Epidermal melanocyte (primary cell): ENCODE data around the gene AOC3.
"Not testable (repeated sequence)": the region's sequence is repeated elsewhere in the genome, so short reads cannot be mapped to it uniquely, and the experiment has no call there.

Source experiments
- DNase-seq: peaks from one replicate; pipeline ENCODE4 v3.0.0; 2011; ENCODE audit warnings: low spot score; ENCODE audit not compliant: insufficient read length

The AOC3 gene

DNA sequence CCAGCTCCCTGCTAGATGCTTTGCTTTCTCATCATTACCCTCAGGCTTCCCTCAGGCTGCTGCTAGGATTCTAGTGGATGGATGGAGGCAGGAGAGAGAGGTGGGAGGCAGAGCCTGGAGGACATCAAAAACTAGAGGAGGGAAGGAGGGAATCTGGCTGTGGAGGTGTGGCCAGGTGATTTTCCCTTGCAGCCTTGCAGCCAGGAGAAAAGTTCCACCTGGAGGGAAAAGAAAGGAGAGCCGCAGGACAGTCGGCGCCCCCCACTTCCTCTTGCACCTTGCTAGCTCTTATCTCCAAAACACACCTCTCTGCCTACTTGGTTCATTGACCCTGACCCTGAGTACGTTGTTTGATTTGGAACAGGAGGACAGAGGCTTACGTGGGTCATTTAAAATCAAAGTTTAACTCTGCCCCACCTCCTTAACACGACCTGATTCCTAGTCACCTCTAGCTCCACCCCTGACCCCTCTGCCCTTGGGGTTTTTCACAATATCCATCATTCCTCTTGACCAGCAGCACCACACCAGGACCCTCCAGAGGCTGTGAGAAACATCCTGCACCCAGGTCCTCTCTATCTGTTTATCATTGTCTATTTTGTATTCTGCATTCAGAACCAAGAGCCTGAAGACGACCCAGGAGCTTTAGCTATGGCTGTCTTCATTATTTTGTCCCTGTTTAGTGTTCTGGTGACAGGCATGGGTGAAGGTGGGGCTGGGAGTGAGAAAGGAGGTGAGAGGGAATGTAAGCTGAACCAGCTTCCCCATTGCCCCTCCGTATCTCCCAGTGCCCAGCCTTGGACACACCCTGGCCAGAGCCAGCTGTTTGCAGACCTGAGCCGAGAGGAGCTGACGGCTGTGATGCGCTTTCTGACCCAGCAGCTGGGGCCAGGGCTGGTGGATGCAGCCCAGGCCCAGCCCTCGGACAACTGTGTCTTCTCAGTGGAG, 15.9 kb downstream of the AOC3 start:
- no peak for DNase-seq

DNA sequence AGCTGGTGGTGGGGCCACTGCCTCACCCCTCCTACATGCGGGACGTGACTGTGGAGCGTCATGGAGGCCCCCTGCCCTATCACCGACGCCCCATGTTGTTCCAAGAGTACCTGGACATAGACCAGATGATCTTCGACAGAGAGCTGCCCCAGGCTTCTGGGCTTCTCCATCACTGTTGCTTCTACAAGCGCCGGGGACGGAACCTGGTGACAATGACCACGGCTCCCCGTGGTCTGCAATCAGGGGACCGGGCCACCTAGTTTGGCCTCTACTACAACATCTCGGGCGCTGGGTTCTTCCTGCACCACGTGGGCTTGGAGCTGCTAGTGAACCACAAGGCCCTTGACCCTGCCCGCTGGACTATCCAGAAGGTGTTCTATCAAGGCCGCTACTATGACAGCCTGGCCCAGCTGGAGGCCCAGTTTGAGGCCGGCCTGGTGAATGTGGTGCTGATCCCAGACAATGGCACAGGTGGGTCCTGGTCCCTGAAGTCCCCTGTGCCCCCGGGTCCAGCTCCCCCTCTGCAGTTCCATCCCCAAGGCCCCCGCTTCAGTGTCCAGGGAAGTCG, 16.8 kb downstream of the AOC3 start:
- DNase-seq = not testable (repeated sequence)

DNA sequence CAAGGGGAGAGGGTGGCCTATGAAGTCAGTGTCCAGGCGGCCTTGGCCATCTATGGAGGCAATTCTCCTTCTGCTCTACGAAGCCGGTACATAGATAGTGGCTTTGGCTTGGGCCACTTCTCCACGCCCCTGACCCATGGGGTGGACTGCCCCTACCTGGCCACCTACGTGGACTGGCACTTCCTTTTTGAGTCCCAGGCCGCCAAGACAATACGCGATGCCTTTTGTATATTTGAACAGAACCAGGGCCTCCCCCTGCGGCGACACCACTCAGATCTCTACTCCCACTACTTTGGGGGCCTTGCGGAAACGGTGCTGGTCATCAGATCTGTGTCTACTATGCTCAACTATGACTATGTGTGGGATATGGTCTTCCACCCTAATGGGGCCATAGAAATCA, 17.3 kb downstream of the AOC3 start:
- DNase-seq = no peak

DNA sequence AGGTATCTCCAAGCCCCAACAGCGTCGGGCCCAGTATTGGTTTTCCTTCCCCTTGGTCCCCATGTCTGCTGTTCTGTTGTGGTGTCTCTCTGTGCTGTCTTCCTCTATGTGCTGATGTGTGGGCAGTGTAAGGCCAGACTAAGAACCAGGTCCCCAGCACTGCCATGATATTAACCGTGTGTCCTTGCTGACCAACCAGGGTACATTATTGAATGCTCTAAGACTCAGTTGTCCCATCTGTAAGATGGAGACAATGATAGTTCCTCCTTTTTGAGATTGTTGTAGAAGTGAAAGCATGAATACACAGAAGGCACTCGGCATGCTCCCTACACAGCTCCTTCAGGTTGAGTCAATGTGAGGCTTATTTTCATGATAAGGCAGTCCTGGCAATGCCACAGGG, 20.6 kb downstream of the AOC3 start:
- DNase-seq = no peak

DNA sequence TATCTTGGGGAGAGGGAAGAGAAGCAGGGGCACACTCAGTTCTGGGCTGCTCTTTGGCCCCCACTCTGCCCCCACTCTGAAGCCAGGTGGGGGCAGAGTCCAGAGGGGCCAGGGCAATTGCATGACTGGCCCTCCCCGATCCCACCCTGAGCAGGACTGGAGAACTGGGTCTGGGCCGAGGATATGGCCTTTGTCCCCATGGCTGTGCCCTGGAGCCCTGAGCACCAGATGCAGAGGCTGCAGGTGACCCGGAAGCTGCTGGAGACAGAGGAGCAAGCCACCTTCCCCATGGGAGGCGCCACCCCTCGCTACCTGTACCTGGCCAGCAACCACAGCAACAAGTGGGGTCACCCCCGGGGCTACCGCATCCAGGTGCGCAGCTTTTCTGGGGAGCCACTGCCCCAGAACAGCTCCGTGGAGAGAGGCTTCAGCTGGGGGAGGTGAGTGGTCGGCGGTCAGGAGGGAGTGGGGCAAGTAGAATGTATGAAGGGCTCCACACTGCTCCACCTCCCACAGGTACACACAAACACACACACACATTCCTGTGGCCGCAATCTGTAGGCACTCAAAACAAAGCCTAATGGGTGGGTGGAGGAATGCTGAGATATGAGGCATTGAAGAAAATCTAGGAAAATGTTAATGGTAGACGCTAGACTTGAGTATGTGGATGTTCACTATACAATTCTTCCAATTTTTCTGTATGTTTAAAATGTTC, 21.4 kb downstream of the AOC3 start:
- no peak for DNase-seq

DNA sequence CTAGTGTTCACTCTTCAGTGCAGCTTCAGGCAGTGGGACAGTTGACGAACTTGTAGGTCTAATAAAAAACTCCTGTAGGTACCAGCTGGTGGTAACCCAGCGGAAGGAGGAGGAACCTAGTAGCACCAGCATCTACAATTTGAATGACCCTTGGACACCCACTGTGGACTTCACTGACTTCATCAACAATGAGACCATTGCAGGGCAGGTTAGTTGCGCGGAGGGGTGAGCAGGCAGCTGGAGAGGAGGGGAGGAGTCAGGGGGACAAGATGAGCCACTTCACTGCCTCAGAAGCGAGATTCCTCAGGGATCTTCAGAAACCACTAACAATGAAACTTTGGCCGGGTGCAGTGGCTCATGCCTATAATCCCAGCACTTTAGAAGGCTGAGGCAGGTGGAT, 22.3 kb downstream of the AOC3 start:
- no peak for DNase-seq

DNA sequence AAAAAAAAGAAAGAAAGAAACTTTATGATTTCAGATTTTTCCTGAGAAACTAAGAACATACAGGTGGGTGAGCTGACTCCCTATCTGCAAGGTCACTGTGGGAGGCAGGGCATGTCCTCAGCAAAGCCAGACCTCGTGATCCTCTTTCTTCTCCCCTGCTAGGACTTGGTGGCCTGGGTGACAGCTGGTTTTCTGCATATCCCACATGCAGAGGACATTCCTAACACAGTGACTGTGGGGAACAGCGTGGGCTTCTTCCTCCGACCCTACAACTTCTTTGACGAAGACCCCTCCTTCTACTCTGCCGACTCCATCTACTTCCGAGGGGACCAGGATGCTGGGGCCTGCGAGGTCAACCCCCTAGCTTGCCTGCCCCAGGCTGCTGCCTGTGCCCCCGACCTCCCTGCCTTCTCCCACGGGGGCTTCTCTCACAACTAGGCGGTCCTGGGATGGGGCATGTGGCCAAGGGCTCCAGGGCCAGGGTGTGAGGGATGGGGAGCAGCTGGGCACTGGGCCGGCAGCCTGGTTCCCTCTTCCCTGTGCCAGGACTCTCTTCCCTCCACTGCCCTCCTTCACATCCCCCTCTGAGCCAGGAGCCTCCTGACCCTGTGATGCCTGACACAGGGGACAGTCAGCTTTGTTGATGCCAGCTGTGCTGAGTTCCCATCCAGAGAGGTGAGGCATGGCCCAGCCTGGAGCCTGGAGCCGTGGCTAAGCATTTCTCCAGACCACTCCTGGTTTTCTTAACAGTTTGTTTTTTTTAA, 23.1 kb downstream of the AOC3 start:
- DNase-seq = not testable (repeated sequence)

GRCh38 chr17:42877037-42877436, 26.0 kb downstream of the AOC3 start:
- no peak for DNase-seq

DNA sequence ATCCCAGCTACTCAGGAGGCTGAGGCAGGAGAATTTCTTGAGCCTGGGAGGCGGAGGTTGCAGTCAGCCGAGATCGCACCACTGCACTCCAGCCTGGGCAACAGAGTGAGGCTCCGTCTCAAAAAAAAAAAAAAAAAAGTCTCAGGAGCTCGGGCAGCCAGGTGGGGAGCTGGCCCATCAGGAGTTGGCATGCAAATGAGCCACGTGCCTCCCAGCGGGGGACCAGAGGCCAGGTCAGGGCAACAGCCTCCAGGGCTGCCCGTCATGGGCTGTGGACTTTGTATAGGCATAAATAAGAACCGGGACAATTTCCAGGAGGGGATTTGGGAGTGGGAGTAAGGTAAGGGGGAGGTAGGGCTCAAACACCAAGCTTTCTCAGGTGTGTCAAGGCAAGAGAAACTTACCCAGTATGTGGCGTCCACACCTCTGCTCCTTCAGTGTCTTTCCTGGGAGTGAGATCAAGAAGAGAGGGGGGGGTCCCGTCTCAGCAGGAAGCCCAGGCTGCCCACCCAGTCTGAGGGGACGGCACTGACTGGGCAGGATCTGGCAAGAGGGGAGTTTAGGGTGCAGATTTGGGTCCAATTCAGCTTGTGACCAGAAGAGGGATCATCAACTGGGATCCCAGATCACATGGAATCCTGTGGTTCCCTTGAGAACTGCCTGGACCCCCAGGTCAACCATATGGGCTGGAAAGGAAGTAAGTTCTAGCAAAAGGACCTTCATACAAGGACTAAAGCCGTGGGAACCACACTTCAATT, 27.3 kb downstream of the AOC3 start:
- no peak for DNase-seq

DNA sequence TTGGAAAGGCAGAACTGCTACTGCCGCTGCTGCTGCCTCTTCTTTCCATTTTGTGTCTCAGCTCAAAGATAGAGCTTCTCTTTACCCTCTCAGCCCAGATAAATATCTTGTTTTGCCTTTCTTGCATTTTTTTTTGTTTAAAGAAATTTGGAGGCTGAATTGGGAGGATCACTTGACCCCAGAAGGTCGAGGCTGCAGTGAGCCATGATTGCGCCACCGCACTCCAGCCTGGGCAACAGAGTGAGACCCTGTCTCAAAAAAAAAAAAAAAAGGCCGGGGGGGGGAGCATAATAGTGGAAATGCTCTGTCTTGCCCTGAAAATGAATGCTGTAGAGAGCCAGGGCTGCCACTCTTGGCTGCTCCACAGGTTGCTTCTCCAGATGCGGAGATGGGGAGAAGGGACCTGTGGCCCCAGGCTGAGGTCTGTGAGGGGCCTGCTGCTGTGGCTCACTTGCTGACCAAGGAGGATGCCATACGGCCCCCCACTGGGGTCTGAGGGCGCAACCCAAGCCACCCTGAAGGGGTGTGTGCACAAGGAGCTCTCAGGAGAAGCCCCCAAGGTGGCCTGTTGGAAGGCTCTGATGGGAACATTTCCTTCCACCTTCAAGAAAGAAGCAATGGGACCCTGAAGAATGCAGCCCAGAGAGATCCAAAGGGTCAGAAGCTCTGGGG, 28.1 kb downstream of the AOC3 start:
- no peak for DNase-seq

DNA sequence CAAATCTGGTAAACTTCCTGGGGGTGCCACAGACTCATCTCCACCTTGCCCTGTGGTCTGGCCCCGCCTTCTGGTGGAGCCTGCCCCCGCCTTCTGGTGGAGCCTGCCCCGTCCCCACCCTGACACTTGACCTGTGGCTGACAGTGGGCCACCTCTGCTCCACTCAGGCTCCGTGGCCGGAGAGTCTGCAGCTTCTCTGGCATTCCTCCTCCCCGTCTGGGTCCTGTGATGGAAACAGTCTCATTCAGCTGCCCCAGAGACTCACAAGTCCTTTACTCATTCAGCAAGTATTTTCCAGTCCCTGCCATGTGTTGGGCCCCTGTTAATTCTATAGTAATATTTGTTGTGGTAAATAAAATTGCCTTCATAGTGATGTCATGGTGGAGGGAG, 28.6 kb downstream of the AOC3 start:
- no peak for DNase-seq

DNA sequence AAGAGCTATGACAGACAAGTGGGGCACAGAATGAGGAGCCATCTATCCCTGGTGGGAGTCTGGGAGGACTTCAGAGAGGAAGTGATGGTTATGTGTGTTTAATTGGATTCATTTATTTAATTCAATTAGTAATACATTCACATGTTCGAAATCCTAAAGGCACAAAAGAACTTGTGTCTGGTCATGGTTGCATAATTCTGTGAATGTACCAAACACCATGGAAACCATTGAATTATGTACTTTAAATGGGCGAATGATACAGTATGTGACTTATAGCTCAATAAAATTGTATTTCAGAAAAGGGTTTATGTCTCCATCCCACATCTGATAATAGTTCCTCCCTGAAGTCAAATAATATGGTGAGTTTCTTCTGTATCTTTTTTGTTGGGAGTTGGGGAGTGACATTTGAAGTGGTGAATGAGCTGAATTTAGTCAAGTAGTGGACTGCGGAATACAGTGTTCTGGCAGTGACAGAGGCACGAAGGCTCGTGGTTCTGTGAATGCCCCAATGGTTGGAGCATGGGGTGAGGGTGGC, 29.8 kb downstream of the AOC3 start:
- DNase-seq = no peak

- DNase-seq = not testable (repeated sequence)
These were observed 30.7 kb downstream of the AOC3 start for GRCh38 chr17:42881706-42882105.

DNA sequence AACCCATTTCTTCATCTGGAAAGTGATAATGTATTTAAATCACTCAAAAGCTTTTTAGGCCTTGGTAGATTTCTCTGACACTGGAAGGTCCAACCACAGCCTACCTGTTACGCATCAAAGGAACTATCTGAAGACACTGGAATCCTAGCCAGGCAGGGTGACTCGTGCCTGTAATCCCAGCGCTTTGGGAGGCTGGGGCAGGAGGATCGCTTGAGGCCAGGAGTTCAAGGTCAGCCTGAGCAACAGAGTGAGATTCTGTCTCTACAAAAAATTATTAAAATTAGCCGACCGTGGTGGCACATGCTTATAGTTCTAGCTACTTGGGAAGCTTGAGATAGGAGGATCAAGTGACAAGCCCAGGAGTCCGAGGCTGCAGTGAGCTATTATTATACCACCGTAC, 31.2 kb downstream of the AOC3 start:
- DNase-seq = no peak

GRCh38 chr17:42883802-42884558, 33.0 kb downstream of the AOC3 start:
- no peak for DNase-seq

DNA sequence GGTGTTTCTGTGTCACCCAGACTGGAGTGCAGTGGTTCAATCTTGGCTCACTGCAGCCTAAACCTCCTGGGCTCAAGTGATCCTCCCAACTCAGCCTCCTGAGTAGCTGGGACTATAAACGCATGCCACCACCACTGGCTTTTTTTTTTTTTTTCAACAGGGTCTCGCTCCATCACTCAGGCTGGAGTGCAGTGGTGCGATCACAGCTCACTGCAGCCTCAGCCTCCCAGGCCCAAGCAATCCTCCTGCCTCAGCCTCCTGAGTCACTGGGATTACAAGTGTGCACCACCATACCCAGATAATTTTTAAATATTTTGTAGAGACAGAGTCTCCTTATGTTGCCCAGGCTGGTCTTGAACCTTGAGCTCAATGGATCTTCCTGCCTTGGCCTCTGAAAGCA, 34.8 kb downstream of the AOC3 start:
- not testable (repeated sequence) for DNase-seq

- DNase-seq = no peak
These were observed 35.5 kb downstream of the AOC3 start for GRCh38 chr17:42886283-42887176.

- DNase-seq = no peak
These were observed 38.8 kb downstream of the AOC3 start for GRCh38 chr17:42889809-42890208.
